Rectal smooth muscle tissue (tissue), 1 donor: ENCODE data around the gene RIOK2.

Experiments used
- H3K27ac ChIP-seq: one replicate; pipeline ENCODE4 v1.7.0; 2013; ENCODE audit warnings: low read depth, low read length, inconsistent platforms
- H3K27me3 ChIP-seq: one replicate; pipeline ENCODE4 v1.7.0; 2013; ENCODE audit warnings: low read length; ENCODE audit not compliant: control insufficient read depth, insufficient read depth
- H3K36me3 ChIP-seq: one replicate; pipeline ENCODE4 v1.7.0; 2013; ENCODE audit warnings: low read length; ENCODE audit not compliant: control insufficient read depth, insufficient read depth
- H3K4me1 ChIP-seq: one replicate; pipeline ENCODE4 v1.7.0; 2013; ENCODE audit warnings: low read length; ENCODE audit not compliant: control insufficient read depth, insufficient read depth
- H3K4me3 ChIP-seq: one replicate; pipeline ENCODE4 v1.7.0; 2013; ENCODE audit warnings: low read length
- H3K9ac ChIP-seq: one replicate; pipeline ENCODE4 v1.7.0; 2013; ENCODE audit warnings: low read length

The RIOK2 gene

GRCh38 chr5:97136475-97136874 is 46.6 kb downstream of the RIOK2 start:
- H3K27me3 ChIP-seq = no peaks in the 10 kb centered on the region
- H3K27ac ChIP-seq = no peak overlapping the region
- no peaks in the 10 kb centered on the region for H3K4me1 ChIP-seq
- no peaks in the 10 kb centered on the region for H3K36me3 ChIP-seq
- H3K9ac ChIP-seq = no peak overlapping the region
- H3K4me3 ChIP-seq = no peak overlapping the region

GRCh38 chr5:97135868-97136267 is 47.2 kb downstream of the RIOK2 start:
- Histone ChIP-seq H3K27ac (no peak overlapping the region), H3K9ac (no peak overlapping the region), H3K27me3 (no peaks in the 10 kb centered on the region), H3K4me1 (no peaks in the 10 kb centered on the region), H3K36me3 (no peaks in the 10 kb centered on the region), H3K4me3 (no peak overlapping the region)

- no peaks in the 10 kb centered on the region for H3K36me3 ChIP-seq
- H3K4me1 ChIP-seq = no peaks in the 10 kb centered on the region
- no peak overlapping the region for H3K4me3 ChIP-seq
- H3K9ac ChIP-seq = no peak overlapping the region
- H3K27ac ChIP-seq = no peak overlapping the region
- no peaks in the 10 kb centered on the region for H3K27me3 ChIP-seq
Measured at GRCh38 chr5:97134634-97135033, 48.4 kb downstream of the RIOK2 start.

GRCh38 chr5:97133101-97133500 is 49.9 kb downstream of the RIOK2 start:
- Histone ChIP-seq H3K27ac (no peak overlapping the region), H3K27me3 (no peaks in the 10 kb centered on the region), H3K4me1 (no peaks in the 10 kb centered on the region)

GRCh38 chr5:97131921-97132320 is 51.1 kb downstream of the RIOK2 start:
- H3K27me3 ChIP-seq = no peaks in the 10 kb centered on the region
- no peaks in the 10 kb centered on the region for H3K4me1 ChIP-seq
- no peak overlapping the region for H3K4me3 ChIP-seq
- no peak overlapping the region for H3K27ac ChIP-seq
- no peak overlapping the region for H3K9ac ChIP-seq
- no peaks in the 10 kb centered on the region for H3K36me3 ChIP-seq

More at GRCh38 chr5:97133101-97133500, 49.9 kb downstream of the RIOK2 start:
- Histone ChIP-seq H3K9ac (no peak overlapping the region), H3K36me3 (no peaks in the 10 kb centered on the region), H3K4me3 (no peak overlapping the region)

- no peaks in the 10 kb centered on the region for H3K36me3 ChIP-seq
- H3K27ac ChIP-seq = no peak overlapping the region
- no peak overlapping the region for H3K4me3 ChIP-seq
- no peaks in the 10 kb centered on the region for H3K4me1 ChIP-seq
- no peaks in the 10 kb centered on the region for H3K27me3 ChIP-seq
- no peak overlapping the region for H3K9ac ChIP-seq
Measured at GRCh38 chr5:97131139-97131710, 51.8 kb downstream of the RIOK2 start.

GRCh38 chr5:97127727-97128126 is 55.3 kb downstream of the RIOK2 start:
- no peaks in the 10 kb centered on the region for H3K36me3 ChIP-seq
- no peak overlapping the region for H3K27ac ChIP-seq
- no peaks in the 10 kb centered on the region for H3K27me3 ChIP-seq
- no peak overlapping the region for H3K4me3 ChIP-seq
- H3K9ac ChIP-seq = no peak overlapping the region
- H3K4me1 ChIP-seq = no peaks in the 10 kb centered on the region

- no peaks in the 10 kb centered on the region for H3K27me3 ChIP-seq
- no peak overlapping the region for H3K4me3 ChIP-seq
- H3K27ac ChIP-seq = no peak overlapping the region
- no peaks in the 10 kb centered on the region for H3K36me3 ChIP-seq
- H3K4me1 ChIP-seq = no peaks in the 10 kb centered on the region
- no peak overlapping the region for H3K9ac ChIP-seq
Measured at GRCh38 chr5:97125125-97125683, 57.8 kb downstream of the RIOK2 start.

- H3K27me3 ChIP-seq = no peaks in the 10 kb centered on the region
- H3K4me3 ChIP-seq = no peak overlapping the region
- H3K27ac ChIP-seq = no peak overlapping the region
- H3K36me3 ChIP-seq = no peaks in the 10 kb centered on the region
- H3K9ac ChIP-seq = no peak overlapping the region
- no peaks in the 10 kb centered on the region for H3K4me1 ChIP-seq
Measured at GRCh38 chr5:97124335-97124734, 58.7 kb downstream of the RIOK2 start.

GRCh38 chr5:97121848-97122247 is 61.2 kb downstream of the RIOK2 start:
- H3K36me3 ChIP-seq = no peaks in the 10 kb centered on the region
- no peaks in the 10 kb centered on the region for H3K27me3 ChIP-seq
- H3K4me1 ChIP-seq = no peaks in the 10 kb centered on the region
- H3K4me3 ChIP-seq = no peak overlapping the region
- no peak overlapping the region for H3K27ac ChIP-seq
- no peak overlapping the region for H3K9ac ChIP-seq

- H3K36me3 ChIP-seq = no peaks in the 10 kb centered on the region
- no peak overlapping the region for H3K4me3 ChIP-seq
- H3K4me1 ChIP-seq = no peaks in the 10 kb centered on the region
- no peaks in the 10 kb centered on the region for H3K27me3 ChIP-seq
- H3K27ac ChIP-seq = no peak overlapping the region
- no peak overlapping the region for H3K9ac ChIP-seq
Measured at GRCh38 chr5:97120195-97120594, 62.9 kb downstream of the RIOK2 start.

- H3K27ac ChIP-seq = no peak overlapping the region
- no peak overlapping the region for H3K9ac ChIP-seq
- H3K36me3 ChIP-seq = no peaks in the 10 kb centered on the region
- H3K4me1 ChIP-seq = no peaks in the 10 kb centered on the region
- no peaks in the 10 kb centered on the region for H3K27me3 ChIP-seq
- no peak overlapping the region for H3K4me3 ChIP-seq
Measured at GRCh38 chr5:97119007-97119390, 64.0 kb downstream of the RIOK2 start.

- Histone ChIP-seq H3K4me3 (no peak overlapping the region), H3K27ac (no peak overlapping the region), H3K9ac (no peak overlapping the region), H3K27me3 (no peaks in the 10 kb centered on the region), H3K36me3 (no peaks in the 10 kb centered on the region), H3K4me1 (no peaks in the 10 kb centered on the region)
Measured at GRCh38 chr5:97118261-97119006, 64.6 kb downstream of the RIOK2 start.
